Ureter (tissue), 1 donor: Measurements from ENCODE around the gene ORC4. TPM values are rescaled to one million over a fixed set of nuclear protein-coding genes. Genes with fewer than 3 reads are reported as not detected.

Source experiments
- DNase-seq: peaks from one replicate; pipeline ENCODE4 v3.0.0-alpha.2; 2020; ENCODE audit warnings: low spot score
- total RNA-seq: library from RNA; stranded (reverse); gene quantifications from one replicate; pipeline ENCODE4 v1.2.4, GENCODE V29; 2023
- donor health status: DM: yes; HTN: yes; CAD: no.

The ORC4 gene
- total RNA-seq, 1 donor from 2014 or later, result 47.6 TPM

DNA sequence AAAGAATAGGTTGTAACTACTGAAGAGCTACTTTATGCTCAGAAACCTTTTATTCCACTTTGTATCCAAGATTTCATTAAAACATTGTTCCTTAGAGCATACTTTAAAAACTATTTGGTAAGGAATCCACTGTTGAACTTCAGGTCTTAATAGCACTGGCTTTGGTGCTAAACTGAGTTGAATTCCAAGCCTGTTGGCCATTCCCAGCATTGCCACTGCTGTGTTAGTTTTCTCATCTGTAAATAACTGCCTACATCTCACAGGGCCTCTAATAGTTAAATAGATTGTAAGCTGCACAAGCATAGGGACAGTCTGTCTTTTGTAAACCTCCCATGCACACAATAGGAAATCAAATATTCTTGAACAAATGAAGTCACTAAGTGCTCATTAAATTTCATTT is 86.6 kb downstream of the ORC4 start:
- DNase-seq, result no peak

DNA sequence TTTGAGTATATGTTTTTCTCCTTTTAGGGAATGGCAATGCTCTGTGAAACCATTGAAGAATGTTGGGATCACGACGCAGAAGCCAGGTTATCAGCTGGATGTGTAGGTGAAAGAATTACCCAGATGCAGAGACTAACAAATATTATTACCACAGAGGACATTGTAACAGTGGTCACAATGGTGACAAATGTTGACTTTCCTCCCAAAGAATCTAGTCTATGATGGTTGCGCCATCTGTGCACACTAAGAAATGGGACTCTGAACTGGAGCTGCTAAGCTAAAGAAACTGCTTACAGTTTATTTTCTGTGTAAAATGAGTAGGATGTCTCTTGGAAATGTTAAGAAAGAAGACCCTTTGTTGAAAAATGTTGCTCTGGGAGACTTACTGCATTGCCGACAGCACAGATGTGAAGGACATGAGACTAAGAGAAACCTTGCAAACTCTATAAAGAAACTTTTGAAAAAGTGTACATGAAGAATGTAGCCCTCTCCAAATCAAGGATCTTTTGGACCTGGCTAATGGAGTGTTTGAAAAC is 93.4 kb downstream of the ORC4 start:
- no peak for DNase-seq

DNA sequence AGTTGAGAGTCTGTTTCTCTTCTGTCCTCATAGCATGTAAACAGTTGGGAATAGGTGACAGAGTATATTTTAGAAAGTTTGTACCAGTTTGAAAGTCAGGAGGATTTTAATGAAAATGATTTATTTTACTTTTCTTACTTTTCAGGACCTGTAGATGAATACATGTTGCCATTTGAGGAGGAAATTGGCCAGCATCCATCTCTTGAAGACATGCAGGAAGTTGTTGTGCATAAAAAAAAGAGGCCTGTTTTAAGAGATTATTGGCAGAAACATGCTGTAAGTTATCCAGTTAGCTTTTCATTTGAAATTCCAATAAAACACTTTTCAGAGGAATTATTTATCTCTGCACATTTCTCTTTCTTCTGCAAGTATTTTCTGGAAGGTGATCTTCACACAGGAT is 94.7 kb downstream of the ORC4 start:
- DNase-seq, result no peak

DNA sequence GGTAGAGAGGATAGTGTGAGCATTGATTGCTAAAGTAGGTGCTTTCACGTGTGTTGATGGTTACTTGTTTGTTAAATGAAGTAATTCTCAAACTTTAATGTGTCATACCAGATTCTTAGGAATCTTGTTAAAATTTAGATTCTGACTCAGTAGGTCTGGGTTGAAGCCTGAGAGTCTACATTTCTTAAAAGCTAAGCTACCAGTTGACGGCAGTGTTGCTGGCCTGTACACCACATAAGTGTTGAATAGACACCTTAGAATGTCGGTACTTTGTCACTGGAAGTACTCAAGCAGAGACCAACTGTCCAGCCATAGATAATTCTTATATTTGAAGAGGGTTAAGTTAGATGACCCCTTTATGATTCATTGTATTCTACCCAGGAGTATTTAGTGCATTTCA is 95.9 kb downstream of the ORC4 start:
- DNase-seq, result no peak

DNA sequence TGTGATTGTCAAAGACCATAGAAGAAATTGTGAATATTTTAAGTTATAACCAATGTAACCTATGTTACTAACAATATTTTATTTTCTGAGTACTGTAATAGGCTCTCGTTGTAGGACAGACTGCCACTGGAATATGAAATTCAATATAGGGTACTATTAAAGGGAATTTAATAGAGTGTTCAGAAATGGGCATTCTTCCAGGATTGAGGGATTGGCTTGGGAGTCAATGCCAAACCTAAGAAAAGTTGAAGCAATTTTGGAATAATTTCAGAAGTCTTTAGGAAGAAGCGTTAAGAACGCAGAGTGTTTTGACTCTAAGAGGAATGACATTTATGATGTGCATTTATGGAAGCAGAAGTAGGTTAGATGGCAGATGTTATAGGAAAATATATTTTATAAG is 96.7 kb downstream of the ORC4 start:
- DNase-seq, result no peak

DNA sequence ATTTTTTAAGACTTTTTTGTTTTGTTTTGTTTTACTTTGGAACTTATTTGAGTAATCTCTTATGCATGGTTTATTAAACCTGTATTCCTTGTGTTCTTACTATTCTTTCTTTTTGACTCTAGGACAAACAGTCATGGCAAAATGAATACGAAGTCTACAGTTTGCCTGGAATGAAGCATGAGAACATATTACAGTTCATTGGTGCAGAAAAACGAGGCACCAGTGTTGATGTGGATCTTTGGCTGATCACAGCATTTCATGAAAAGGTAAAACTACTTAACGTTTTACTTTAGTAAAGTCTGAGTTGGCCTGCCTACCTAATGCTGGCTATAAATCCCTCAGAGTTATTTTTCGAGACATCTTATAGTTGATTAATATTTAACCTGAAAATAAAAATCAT is 103.4 kb downstream of the ORC4 start:
- DNase-seq, result no peak

DNA sequence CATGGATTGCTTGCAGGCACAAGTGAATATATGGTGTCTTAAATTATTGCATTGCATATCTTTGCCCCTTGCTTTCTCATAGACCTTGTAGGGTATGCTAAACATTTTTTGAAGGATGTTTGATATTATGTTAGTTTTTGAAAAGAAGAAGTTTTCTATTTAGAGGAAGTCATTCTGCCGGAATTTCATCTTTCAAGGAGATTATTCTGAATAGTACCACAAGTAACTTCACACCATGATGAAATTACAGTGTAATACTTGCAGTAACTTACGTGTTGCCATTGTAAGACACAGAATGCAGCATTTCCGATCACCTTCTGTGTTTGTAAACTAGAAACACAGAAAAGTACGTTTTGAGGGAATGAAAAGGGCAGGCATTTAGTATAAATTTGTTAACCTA is 103.8 kb downstream of the ORC4 start:
- DNase-seq, result no peak

DNA sequence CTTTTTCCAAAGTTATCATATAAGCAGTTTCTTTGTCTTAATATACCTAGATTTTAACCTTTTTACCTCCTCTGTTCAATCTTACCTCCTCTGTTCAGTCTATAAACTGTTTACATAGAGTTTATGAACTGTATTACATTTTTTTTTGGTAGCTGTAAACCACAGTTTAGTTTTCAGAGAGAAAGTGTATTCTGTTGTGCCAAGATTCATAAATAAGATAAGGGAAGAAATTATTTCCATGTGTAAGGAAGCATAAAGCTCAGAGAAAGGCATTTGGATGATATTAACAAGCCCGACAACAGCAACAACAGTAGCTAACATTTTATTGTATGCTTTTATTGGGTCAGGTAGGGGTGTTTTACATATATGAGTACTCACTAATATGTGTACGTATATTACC is 104.5 kb downstream of the ORC4 start:
- no peak for DNase-seq

DNA sequence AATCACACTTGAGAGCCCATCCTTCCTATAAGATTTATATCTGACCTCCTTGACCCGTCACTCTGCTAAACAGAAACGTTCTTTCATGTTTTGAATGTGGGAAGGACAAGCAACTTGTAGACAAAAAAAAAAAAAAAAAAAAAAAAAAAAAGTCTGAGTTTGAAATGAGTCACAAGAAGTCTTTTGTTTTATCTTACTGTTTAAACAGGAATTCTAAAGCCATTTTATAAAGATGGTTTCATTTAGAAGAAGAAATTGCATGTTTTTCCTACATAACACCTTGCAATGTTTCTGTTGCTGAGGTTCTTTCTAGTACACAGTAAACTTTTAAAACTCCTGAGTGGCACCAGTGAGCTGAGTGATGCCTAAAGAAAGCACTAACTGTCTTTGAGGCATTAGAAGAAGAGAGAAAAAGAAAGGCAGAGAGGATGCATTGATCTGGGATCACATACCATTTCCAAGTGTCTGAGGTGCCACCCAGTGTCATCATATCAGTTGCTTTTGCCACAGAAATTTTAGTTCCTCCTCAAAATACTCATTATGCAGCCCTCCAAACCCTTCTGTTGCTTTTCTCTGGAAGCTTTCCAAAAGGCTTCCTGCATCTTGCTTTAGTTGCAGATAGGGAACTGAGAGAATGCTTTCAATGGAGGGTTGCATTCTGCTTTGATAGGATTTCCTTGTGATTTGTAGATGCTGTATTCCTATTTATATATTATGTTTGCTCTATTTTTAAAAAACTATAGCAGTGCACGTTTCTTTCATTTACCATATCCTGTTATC is 106.6 kb downstream of the ORC4 start:
- DNase-seq, result no peak

DNA sequence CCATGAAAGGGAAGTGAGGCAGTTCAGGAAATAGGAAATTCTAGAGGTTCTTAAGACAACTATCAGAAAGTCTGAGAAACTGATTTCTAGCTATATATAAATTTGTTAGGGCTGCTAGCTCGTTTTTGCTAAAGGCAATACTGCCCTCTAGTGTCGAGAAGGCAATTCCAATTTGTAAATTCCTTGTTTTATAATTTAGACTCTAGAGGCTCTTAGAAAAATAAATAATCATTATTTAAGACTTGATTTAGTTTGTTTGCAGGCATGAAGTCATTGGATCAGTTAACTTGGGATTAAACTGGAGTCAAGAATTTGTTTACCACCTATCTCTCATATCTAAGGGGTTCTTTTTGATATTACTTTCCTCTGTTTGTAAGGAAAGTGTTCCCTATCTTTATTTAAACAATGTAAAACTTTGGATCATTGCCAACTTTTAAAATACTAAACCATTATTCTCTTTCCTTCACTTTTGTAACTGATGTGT is 109.5 kb downstream of the ORC4 start:
- DNase-seq, result peak; percentile 43

DNA sequence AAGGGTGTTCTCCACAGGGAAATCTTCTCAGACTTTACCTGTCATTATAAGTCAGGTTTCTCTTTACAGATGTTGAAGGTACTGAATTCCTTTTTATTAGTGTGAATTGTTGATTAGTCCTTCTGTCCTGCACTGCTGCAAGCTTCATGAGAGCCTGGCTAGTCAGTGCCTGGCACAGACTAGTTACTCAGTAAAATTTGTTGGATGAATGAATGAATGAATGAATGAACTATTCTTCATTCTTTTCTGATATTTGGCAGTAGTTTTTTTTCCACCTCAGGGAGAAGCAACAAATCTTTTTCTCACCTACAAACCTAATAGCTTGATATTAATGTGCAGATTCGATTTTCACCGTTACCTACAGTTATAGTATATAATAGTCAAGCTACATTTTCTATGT is 111.4 kb downstream of the ORC4 start:
- DNase-seq, result no peak

DNA sequence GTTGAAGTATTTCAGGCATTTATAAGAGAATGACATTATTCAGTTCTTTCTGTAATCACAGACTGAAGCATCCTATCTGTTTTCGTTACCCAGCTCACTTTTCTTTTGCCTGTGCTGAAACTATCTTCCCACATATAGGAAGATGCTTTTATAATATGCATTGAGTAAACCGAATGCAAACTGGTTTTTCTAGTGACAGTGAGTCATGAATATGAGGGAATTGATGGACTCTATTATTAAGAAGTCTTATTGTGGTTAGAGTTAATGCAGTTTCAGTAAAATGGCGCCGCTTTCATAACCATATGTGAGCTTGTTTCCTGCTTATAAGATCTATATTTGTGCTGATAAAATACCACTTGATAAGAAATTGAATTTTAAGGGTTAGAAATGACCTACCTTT is 116.5 kb downstream of the ORC4 start:
- DNase-seq, result no peak

DNA sequence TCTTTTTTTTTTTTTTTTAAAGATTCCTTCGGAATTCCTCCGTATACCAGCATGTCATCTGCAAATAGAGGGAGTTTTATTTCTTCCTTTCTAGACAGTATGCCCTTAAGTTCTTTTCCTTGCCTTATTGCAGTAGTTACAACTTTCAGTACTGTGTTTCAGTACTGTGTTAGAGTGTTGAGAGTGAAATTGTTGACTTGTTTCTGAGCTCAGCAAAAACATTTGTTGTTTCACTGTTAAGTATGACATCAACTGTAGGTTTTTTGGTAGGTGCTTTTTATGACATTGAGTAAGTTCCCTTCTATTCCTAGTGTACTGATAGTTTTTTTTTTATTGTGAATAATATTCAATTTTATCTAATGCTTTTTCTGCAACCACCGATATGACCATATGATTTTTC is 131.9 kb downstream of the ORC4 start:
- DNase-seq, result no peak

DNA sequence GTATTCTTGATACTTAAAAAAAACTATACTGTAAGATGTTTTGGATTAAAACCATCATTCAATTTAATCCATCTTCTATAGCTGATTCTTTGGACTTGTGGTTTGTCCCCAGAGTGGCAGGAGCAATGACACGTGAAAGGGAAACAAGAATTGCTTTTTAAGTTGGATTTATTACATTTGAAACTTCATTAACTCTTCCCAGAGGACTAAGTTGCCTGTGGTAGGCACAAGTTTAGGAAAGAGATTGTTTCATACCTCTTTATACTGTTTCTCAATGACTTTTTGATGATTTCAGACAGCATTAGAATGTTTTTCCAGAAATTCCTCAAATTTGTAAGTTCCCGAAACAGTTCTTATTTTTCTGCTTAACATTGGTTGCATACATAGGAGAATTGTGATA is 134.4 kb downstream of the ORC4 start:
- no peak for DNase-seq

DNA sequence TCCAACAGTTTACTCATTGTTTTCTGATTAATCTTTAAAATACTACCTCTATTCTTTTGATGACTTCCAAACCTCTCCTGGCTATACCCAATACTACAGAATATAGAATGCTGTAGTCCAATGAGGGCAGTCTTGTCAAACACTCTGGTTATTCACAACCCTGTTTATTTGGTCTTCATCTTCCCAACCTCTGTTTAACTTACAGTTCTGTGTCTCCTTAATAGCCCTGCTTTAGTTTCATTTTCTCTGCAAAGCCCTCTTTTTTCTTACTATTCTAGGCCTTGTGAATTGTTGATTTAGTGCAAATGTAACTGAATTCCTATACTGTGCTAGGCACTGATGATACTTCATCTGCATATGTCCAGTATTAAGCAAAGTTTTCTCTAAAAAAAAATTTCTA is 135.7 kb downstream of the ORC4 start:
- DNase-seq, result no peak

DNA sequence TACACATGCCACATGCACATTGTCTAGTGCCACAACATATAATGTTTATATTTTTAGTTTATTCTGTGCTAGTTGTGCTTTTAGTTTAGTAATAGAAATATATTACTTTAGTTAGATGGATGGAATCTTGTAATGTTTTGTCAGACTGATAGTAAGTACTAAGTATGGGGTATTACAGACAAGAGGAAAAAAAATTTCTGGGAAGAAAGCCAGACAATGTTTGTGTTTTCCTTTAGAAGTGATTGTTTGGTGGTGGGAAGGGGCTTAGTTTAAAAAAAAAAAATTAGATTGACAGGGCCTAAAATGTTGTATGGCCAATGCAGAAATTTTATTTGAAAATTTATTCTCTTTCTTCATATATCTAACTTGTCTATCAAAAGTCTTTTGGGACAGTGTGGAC is 137.9 kb downstream of the ORC4 start:
- DNase-seq, result no peak

Other genes with a start within 250 kb of the ORC4 start
- 32.7 TPM for gene ACVR2A, start 175.7 kb downstream of the ORC4 start, total RNA-seq
- gene MBD5, start 354 bp upstream of the ORC4 start, total RNA-seq, result 82.4 TPM